ENCODE data around the gene ZNF79. TPM values are rescaled to one million over a fixed set of nuclear protein-coding genes. Genes with fewer than 3 reads are reported as not detected.
A peak's percentile ranks its signal among the peaks of the same experiment; 100 is the strongest.

ZNF79 gene
- polyA plus RNA-seq, 1 experiment, result 5.6 TPM

DNA sequence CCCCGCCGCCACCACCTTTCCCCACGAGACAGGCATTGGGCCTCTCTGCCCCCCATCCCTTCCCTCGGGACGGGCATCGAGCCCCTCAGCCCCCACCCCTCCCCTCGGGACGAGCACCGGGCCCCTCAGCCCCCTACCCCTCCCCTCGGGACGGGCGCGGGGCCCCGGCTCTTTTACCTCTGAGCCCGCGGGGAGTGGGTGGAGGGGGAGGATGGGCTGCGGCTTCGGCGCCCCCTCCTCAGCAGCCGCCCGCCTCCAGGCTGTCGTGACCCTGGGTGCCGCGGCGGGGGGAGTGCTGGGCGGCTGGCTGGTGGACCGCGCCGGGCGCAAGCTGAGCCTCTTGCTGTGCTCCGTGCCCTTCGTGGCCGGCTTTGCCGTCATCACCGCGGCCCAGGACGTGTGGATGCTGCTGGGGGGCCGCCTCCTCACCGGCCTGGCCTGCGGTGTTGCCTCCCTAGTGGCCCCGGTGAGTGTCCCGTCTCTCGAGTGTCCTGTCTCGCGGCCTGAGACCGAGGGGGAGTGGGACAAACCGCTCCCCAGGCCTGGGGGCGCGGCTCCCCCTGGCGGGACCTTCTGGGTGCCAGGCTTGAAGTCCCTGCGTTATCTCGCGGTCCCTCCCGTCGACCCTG is 26.4 kb upstream of the ZNF79 start:
- CTCF ChIA-PET, result interaction anchor here (0.6 to 1.8 kb wide), 9 partner anchors 10 to 457 kb away, joined by 3 to 10 read pairs (median 4); no protein-coding TSS in a partner anchor
- Histone ChIP-seq H3K27ac (ENCODE audit: low read depth, low read length) (no peak overlapping the region), H3K4me3 (ENCODE audit: low read depth, low read length) (peak overlapping the region; percentile 66), H3K27me3 (ENCODE audit: control insufficient read depth, insufficient read depth, low read length) (peaks cover 9% of the 10 kb centered on the region), H3K9me3 (ENCODE audit: control insufficient read depth, insufficient read depth, low read length) (peaks cover 3% of the 10 kb centered on the region; the same call in 1 of the 2 replicates)
- DNase-seq (ENCODE audit: low read depth, low spot score), result no peak
- POLR2A ChIA-PET, result interaction anchor here (0.9 to 1.7 kb wide), 4 partner anchors 12 to 53 kb away, joined by 3 to 13 read pairs (median 4); partner anchors contain the start of genes LRSAM1, RPL12 and ZNF79
- TF ChIP-seq, protein P1, sequence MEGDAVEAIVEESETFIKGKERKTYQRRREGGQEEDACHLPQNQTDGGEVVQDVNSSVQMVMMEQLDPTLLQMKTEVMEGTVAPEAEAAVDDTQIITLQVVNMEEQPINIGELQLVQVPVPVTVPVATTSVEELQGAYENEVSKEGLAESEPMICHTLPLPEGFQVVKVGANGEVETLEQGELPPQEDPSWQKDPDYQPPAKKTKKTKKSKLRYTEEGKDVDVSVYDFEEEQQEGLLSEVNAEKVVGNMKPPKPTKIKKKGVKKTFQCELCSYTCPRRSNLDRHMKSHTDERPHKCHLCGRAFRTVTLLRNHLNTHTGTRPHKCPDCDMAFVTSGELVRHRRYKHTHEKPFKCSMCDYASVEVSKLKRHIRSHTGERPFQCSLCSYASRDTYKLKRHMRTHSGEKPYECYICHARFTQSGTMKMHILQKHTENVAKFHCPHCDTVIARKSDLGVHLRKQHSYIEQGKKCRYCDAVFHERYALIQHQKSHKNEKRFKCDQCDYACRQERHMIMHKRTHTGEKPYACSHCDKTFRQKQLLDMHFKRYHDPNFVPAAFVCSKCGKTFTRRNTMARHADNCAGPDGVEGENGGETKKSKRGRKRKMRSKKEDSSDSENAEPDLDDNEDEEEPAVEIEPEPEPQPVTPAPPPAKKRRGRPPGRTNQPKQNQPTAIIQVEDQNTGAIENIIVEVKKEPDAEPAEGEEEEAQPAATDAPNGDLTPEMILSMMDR (IDR thresholded peaks at IDR 0.05; ENCODE audit: low read depth, low read length), result peak; percentile 57

DNA sequence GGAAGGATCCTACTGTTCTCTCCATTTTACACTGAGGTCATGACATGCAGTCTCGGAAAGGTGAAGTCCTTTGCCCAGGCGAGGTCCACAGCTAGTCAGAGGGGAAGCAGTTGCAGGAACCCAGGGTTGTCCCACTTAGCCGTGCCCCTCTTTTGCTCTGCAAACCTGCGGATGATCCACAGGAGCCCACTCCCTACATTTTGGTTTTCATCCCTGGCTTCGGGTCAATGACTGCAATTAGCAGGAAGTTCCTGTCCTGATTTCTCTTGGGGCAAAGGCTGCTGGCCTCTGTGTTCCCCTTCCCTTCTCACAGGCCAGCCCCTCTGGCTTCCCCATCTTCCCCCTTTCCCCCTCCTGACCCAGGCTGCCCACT is 25.9 kb upstream of the ZNF79 start:
- Histone ChIP-seq H3K27ac (ENCODE audit: low read depth, low read length) (no peak overlapping the region), H3K9me3 (ENCODE audit: control insufficient read depth, insufficient read depth, low read length) (peaks cover 3% of the 10 kb centered on the region; the same call in 1 of the 2 replicates), H3K27me3 (ENCODE audit: control insufficient read depth, insufficient read depth, low read length) (peaks cover 9% of the 10 kb centered on the region), H3K4me3 (ENCODE audit: low read depth, low read length) (peak overlapping the region; percentile 66)
- no peak for DNase-seq (ENCODE audit: low read depth, low spot score)
- ChIA-PET POLR2A (interaction anchor here (0.9 kb wide), 1 partner anchor 25 kb away, joined by 3 read pairs; the partner anchor contains the start of gene ZNF79), CTCF (interaction anchor here (1.1 to 1.6 kb wide), 2 partner anchors 115 to 458 kb away, joined by 3 to 4 read pairs; no protein-coding TSS in a partner anchor)
- TF ChIP-seq, protein P1 (IDR thresholded peaks at IDR 0.05; ENCODE audit: low read depth, low read length), result no peak

DNA sequence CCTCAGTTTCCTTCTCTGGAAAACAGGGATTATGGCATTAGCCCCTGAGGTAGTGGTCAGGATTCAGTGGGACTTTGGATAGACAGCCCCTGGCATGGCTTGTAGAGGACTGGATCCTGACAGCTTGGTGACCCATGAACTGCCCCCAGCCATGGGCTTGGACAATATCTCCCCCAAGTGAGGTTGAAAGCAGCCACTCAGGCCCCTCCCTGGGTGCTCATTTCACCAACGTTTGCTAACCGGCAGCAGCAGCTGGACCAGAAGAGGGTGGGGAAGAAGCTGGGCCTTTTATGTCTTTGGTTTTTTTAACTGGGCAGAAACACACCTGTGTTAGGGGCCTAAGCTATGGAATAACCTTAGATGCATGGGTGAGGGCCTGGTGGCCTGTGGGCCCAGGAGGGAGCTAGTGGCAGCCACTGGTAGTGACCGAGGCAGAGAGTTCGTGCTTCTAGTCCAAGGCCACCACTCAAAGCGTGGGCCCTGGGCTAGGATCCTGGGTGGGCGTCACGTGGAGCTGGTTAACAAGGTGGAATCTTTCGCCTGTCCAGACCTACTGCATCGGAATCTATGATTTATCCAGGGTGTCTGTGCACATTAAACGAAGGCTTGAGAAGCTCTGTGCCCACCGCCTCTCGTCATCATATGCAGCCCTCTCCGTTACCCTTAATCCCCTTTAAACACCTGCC is 25.3 kb upstream of the ZNF79 start:
- Histone ChIP-seq H3K27ac (ENCODE audit: low read depth, low read length) (no peak overlapping the region), H3K27me3 (ENCODE audit: control insufficient read depth, insufficient read depth, low read length) (peaks cover 9% of the 10 kb centered on the region), H3K9me3 (ENCODE audit: control insufficient read depth, insufficient read depth, low read length) (peaks cover 3% of the 10 kb centered on the region; the same call in 1 of the 2 replicates), H3K4me3 (ENCODE audit: low read depth, low read length) (no peak overlapping the region)
- no peak for DNase-seq (ENCODE audit: low read depth, low spot score)
- POLR2A ChIA-PET, result interaction anchor here (0.6 to 0.9 kb wide), 3 partner anchors 25 to 45 kb away, joined by 3 to 4 read pairs (median 4); partner anchors contain the start of gene ZNF79
- CTCF ChIA-PET, result interaction anchor here (0.8 to 1.6 kb wide), 4 partner anchors 9 to 459 kb away, joined by 3 to 4 read pairs (median 4); no protein-coding TSS in a partner anchor
- TF ChIP-seq, protein P1 (IDR thresholded peaks at IDR 0.05; ENCODE audit: low read depth, low read length), result no peak

DNA sequence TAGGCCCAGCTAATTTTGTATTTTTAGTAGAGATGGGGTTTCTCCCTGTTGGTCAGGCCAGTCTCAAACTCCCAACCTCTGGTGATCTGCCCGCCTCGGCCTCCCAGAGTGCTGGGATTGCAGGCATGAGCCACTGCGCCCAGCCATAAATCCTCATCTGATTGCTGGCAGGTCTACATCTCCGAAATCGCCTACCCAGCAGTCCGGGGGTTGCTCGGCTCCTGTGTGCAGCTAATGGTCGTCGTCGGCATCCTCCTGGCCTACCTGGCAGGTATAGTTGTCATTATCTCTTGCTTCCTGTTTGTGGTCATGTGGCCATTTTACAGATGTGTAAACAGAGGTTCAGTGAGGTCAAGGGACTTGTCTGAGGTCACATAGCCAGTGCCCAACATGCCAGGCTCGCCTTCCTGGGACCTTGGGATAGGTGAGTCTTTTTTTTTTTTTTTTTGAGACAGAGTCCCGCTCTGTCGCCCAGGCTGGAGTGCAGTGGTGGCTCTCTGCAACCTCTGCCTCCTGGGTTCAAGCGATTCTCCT is 24.4 kb upstream of the ZNF79 start:
- H3K4me3 ChIP-seq (ENCODE audit: low read depth, low read length), result no peak overlapping the region
- TF ChIP-seq, protein P1 (IDR thresholded peaks at IDR 0.05; ENCODE audit: low read depth, low read length), result no peak
- CTCF ChIA-PET, result interaction anchor here (0.7 to 1.2 kb wide), 2 partner anchors 8 to 237 kb away, joined by 3 to 4 read pairs; no protein-coding TSS in a partner anchor
- H3K27ac ChIP-seq (ENCODE audit: low read depth, low read length), result no peak overlapping the region
- H3K27me3 ChIP-seq (ENCODE audit: control insufficient read depth, insufficient read depth, low read length), result peaks cover 9% of the 10 kb centered on the region
- POLR2A ChIA-PET, result no interaction called here
- H3K9me3 ChIP-seq (ENCODE audit: control insufficient read depth, insufficient read depth, low read length), result peaks cover 3% of the 10 kb centered on the region; the same call in 1 of the 2 replicates
- no peak for DNase-seq (ENCODE audit: low read depth, low spot score)

All from AG04450 (cell line).